Fibroblast of lung (primary cell): ENCODE results near the gene CFAP90. TPM values are rescaled to one million over a fixed set of nuclear protein-coding genes. Genes with fewer than 3 reads are reported as not detected.

ENCODE experiments used
- DNase-seq, 2 donors: peaks; one replicate each; pipeline versions ENCODE4 v3.0.0 to v3.0.0-alpha.2; 2010; ENCODE audit warnings: low read depth in 2 of 2
- H2AFZ ChIP-seq: 2 replicates; pipeline ENCODE4 v1.5.1; 2012; ENCODE audit warnings: low read length, control low read depth, inconsistent platforms
- H3K27ac ChIP-seq: 2 replicates; pipeline ENCODE4 v1.5.1; 2011; ENCODE audit warnings: low read length, control low read depth; ENCODE audit not compliant: insufficient read depth
- H3K27me3 ChIP-seq: 2 replicates; pipeline ENCODE4 v1.5.1; 2011; ENCODE audit warnings: mild to moderate bottlenecking, low read length; ENCODE audit not compliant: control insufficient read depth, insufficient read depth
- H3K36me3 ChIP-seq: 2 replicates; pipeline ENCODE4 v1.5.1; 2011; ENCODE audit warnings: low read length; ENCODE audit not compliant: control insufficient read depth, insufficient read depth
- H3K4me1 ChIP-seq: 2 replicates; pipeline ENCODE4 v1.5.1; 2011; ENCODE audit warnings: low read length; ENCODE audit not compliant: control insufficient read depth, insufficient read depth; ENCODE audit errors: extremely low read depth
- H3K4me2 ChIP-seq: 2 replicates; pipeline ENCODE4 v1.5.1; 2011; ENCODE audit warnings: low read length, control low read depth; ENCODE audit not compliant: insufficient read depth; ENCODE audit errors: extremely low read depth
- H3K4me3 ChIP-seq, 4 experiments: fragments of 200-600 bp in 1 of 4; sonication (generic) in 1 of 4; replicated peaks in 1 of 4; 2 replicates each; pipeline ENCODE4 v1.5.1; 2011 to 2016; ENCODE audit warnings: low read length in 4 of 4, low read depth in 3 of 4, mild to moderate bottlenecking in 3 of 4, control low read depth in 2 of 4, inconsistent platforms in 1 of 4, mixed read lengths in 1 of 4; ENCODE audit not compliant: insufficient read depth in 1 of 4; ENCODE audit errors: control extremely low read depth in 1 of 4
- H3K79me2 ChIP-seq: 2 replicates; pipeline ENCODE4 v1.5.1; 2012; ENCODE audit warnings: mild to moderate bottlenecking, low read length, inconsistent platforms; ENCODE audit not compliant: control insufficient read depth, insufficient read depth
- H3K9ac ChIP-seq: 2 replicates; pipeline ENCODE4 v1.5.1; 2011; ENCODE audit warnings: mild to moderate bottlenecking, low read length, control low read depth; ENCODE audit not compliant: insufficient read depth
- H3K9me3 ChIP-seq: 2 replicates; pipeline ENCODE4 v1.5.1; 2012; ENCODE audit warnings: low read depth, low read length; ENCODE audit not compliant: control insufficient read depth, insufficient read depth
- H4K20me1 ChIP-seq: 2 replicates; pipeline ENCODE4 v1.5.1; 2011; ENCODE audit warnings: low read length; ENCODE audit not compliant: control insufficient read depth, insufficient read depth; ENCODE audit errors: extremely low read depth
- CTCF ChIP-seq, 2 donors: IDR thresholded peaks in 1 of 2; conservative IDR thresholded peaks in 1 of 2; 1 replicate in 1 of 2; 2 replicates in 1 of 2; pipeline ENCODE4 v1.5.1; 2011 to 2012; ENCODE audit warnings: low read length in 2 of 2, control low read depth in 1 of 2, inconsistent platforms in 1 of 2, low read depth in 1 of 2, mild to moderate bottlenecking in 1 of 2
- EZH2 ChIP-seq: IDR thresholded peaks from 2 replicates; pipeline ENCODE4 v1.5.1; 2012; ENCODE audit warnings: low read length, control low read depth, mild to moderate bottlenecking; ENCODE audit errors: missing control alignments
- polyA plus RNA-seq, 2 donors: library from polyadenylated mRNA; depleted of rRNA in 1 of 2; stranded (reverse) in 1 of 2; unstranded in 1 of 2; fragments of >200 nt; gene quantifications; 2 replicates each; pipeline ENCODE4 v1.2.1, GENCODE V29; 2011 to 2012; ENCODE audit warnings: missing spikeins in 1 of 2
- total RNA-seq: library from RNA; depleted of rRNA; stranded (reverse); fragments of >200 nt; gene quantifications from 2 replicates; pipeline ENCODE4 v1.2.1, GENCODE V29; 2014

CFAP90 gene
- total and polyA plus RNA-seq, 2 donors (not counting 1 experiment from before 2014, with no cell fraction given): not detected

DNA sequence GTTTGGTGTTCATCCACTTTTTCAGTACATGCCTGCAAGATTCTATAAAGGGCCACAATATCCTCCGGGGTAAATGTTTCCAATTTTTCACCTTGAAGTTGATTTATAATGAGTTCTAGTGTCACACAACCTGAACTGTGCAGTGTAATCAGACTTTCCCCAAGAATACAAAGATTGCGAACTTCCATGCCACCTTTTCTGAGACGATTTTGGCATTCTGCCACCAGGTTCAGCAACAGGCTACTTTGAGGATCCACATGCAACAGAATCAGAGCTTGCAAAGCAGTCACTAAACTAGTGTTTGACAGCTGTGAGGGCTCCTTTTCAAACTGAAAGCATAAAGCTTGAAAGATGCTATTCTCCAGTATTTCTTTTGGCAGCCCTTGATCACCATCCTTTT, 16.3 kb upstream of the CFAP90 start:
- H3K9me3 ChIP-seq: no peaks in the 10 kb centered on the region
- H3K4me1 ChIP-seq: peaks cover 2% of the 10 kb centered on the region
- peaks cover 47% of the 10 kb centered on the region for H3K79me2 ChIP-seq
- peaks cover 1% of the 10 kb centered on the region for H3K36me3 ChIP-seq
- no peak overlapping the region for H3K9ac ChIP-seq
- H3K27me3 ChIP-seq: no peaks in the 10 kb centered on the region
- H3K27ac ChIP-seq: no peak overlapping the region
- H3K4me3 ChIP-seq: no peak overlapping the region
- no peak overlapping the region for H2AFZ ChIP-seq
- DNase-seq: no peak
- H4K20me1 ChIP-seq: no peaks in the 10 kb centered on the region
- H3K4me2 ChIP-seq: peak overlapping the region; percentile 96
- no peak for TF ChIP-seq EZH2
- TF ChIP-seq CTCF (conservative IDR thresholded peaks at IDR 0.05 in 1 of 2, IDR thresholded peaks at IDR 0.05 in 1 of 2; ENCODE audit: low read depth in 1 of 2, low read length in 2 of 2): no peak

DNA sequence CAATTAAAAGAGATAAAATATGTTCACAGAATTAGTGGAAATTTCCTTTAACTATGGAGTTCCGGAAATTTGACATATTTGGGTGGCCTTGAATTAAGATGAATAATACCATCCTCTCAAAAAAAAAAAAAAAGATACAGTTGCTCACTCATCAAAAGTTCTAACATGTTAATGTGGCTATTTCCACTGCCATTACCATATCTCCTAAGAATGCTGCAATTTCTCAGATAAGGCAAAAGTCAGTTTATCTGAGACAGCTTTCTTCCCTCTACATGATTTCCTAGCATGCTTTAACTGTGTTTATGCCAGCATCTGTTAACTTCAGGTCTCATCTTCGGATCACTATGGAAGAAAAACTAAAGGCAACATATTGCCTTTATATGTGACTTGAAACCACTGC, 15.3 kb upstream of the CFAP90 start:
- Histone ChIP-seq H3K9me3 (no peaks in the 10 kb centered on the region), H3K4me3 (no peak overlapping the region), H3K36me3 (peaks cover 5% of the 10 kb centered on the region), H3K27me3 (no peaks in the 10 kb centered on the region), H3K4me1 (peaks cover 2% of the 10 kb centered on the region), H3K79me2 (peaks cover 37% of the 10 kb centered on the region), H3K4me2 (no peak overlapping the region), H2AFZ (no peak overlapping the region), H4K20me1 (no peaks in the 10 kb centered on the region), H3K27ac (no peak overlapping the region), H3K9ac (no peak overlapping the region)
- no peak for DNase-seq
- TF ChIP-seq EZH2: no peak
- TF ChIP-seq CTCF (conservative IDR thresholded peaks at IDR 0.05 in 1 of 2, IDR thresholded peaks at IDR 0.05 in 1 of 2; ENCODE audit: low read depth in 1 of 2, low read length in 2 of 2): no peak

DNA sequence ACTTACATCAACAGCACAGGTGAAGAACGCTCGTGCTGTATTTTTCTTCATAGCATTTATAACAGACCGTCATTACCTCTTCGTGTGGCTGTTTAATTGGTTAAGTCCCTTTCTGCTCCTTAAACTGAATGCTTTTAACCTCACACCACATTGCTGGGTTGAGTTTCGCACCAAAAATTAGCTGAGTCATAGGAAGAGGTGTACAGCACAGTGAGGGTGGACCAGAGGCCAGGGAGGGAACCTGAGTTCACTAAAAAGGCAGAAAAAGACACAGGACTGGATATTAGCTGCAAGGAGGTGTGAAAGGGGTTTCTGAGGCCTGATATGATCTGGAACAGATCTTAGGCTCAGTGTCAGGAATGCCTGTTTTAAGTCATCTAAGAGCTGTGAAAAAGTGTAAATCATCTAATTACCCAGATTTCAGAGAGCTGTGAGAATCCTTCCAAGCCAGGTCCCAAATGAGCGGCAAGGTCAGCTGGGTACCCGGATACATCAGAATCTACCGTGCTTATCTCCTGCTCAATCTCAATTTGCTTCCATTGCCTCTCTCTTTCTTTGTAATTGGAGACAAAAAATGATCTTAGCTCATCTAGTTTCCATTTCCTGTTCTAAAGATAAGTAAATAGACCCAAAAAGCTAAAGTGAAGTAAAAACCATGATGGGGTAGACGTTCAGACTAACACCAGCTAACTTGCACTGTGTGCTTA, 7.1 kb upstream of the CFAP90 start:
- peak in 1 of 2 donors; percentile 26 for DNase-seq
- Histone ChIP-seq H3K4me3 (no peak overlapping the region), H3K36me3 (peaks cover 5% of the 10 kb centered on the region), H3K4me1 (no peaks in the 10 kb centered on the region), H3K9me3 (no peaks in the 10 kb centered on the region), H3K27ac (no peak overlapping the region), H4K20me1 (no peaks in the 10 kb centered on the region), H3K79me2 (no peaks in the 10 kb centered on the region), H3K27me3 (no peaks in the 10 kb centered on the region), H3K9ac (no peak overlapping the region), H2AFZ (no peak overlapping the region), H3K4me2 (no peak overlapping the region)
- TF ChIP-seq CTCF (conservative IDR thresholded peaks at IDR 0.05 in 1 of 2, IDR thresholded peaks at IDR 0.05 in 1 of 2; ENCODE audit: low read depth in 1 of 2, low read length in 2 of 2): no peak
- TF ChIP-seq EZH2: no peak
